Heart right ventricle (tissue), 16 donors: ENCODE data around the gene EFHD2. TPM values are rescaled to one million over a fixed set of nuclear protein-coding genes. Genes with fewer than 3 reads are reported as not detected.

Experiments
- ATAC-seq, 8 donors: fragments of 200-7000 bp; cut with Tn5 transposase; one replicate each; pipeline ENCODE4 v1.9.1; 2020; ENCODE audit warnings: mild to moderate bottlenecking in 8 of 8, moderate library complexity in 8 of 8, moderate number of reproducible peaks in 1 of 8
- DNase-seq, 2 donors: peaks; one replicate each; pipeline ENCODE4 v3.0.0-alpha.2; 2020
- H3K27ac ChIP-seq, 10 donors: fragments of 200-600 bp; sonication (generic) in 2 of 10; one replicate each; pipeline versions ENCODE4 v1.5.0 to v1.8.0; 2020 to 2022; ENCODE audit warnings: mild to moderate bottlenecking in 3 of 10
- H3K27me3 ChIP-seq, 7 donors: fragments of 200-600 bp; one replicate each; pipeline ENCODE4 v1.8.0; 2021 to 2022; ENCODE audit warnings: mild to moderate bottlenecking in 2 of 7
- H3K36me3 ChIP-seq, 9 donors: fragments of 200-600 bp; sonication (generic) in 1 of 9; one replicate each; pipeline versions ENCODE4 v1.5.0 to v1.8.0; 2020 to 2022; ENCODE audit warnings: mild to moderate bottlenecking in 2 of 9
- H3K4me1 ChIP-seq, 9 donors: fragments of 200-600 bp; sonication (generic) in 1 of 9; one replicate each; pipeline versions ENCODE4 v1.5.0 to v1.8.0; 2020 to 2022; ENCODE audit warnings: mild to moderate bottlenecking in 4 of 9
- H3K4me3 ChIP-seq, 10 donors: fragments of 200-600 bp; sonication (generic) in 2 of 10; one replicate each; pipeline versions ENCODE4 v1.5.0 to v1.8.0; 2020 to 2022; ENCODE audit warnings: mild to moderate bottlenecking in 7 of 10, moderate library complexity in 2 of 10
- H3K9me3 ChIP-seq, 11 donors: fragments of 200-600 bp in 10 of 11; sonication (generic) in 2 of 11; one replicate each; pipeline versions ENCODE4 v1.5.0 to v1.8.0; 2013 to 2022; ENCODE audit warnings: mild to moderate bottlenecking in 2 of 11, control low read depth in 1 of 11, moderate library complexity in 1 of 11
- CTCF ChIP-seq, 9 donors: fragments of 200-600 bp; sonication (generic) in 2 of 9; IDR thresholded peaks; one replicate each; pipeline versions ENCODE4 v1.5.0 to v1.8.0; 2021 to 2022; ENCODE audit warnings: antibody characterized with exemption in 9 of 9, mild to moderate bottlenecking in 5 of 9, moderate library complexity in 1 of 9
- WGBS, 2 donors: extraction: QIAGEN DNeasy Blood & Tissue Kit; methylation state at CpG; one replicate each; pipeline ENCODE4 v1.1.7; 2013; ENCODE audit warnings: inconsistent platforms in 1 of 2; 5-methylcytosine and 5-hydroxymethylcytosine counted together
- intact Hi-C, 10 donors: fragments of 100-400 bp; cut with DNase I; formaldehyde crosslinking; loops; one replicate each; pipeline versions ENCODE4 v1.11.1 to v1.14.2; 2022
- polyA plus RNA-seq, 2 donors: library from polyadenylated mRNA; stranded (reverse); fragments of 200-250 nt; gene quantifications; one replicate each; pipeline ENCODE4 v1.2.3, GENCODE V29; 2013
- total RNA-seq, 10 donors: library from RNA; stranded (reverse); fragmentation: NEBNext Ultra II Directional in 3 of 10; extraction: Animal tissue kit (Norgen Biotek cat#: 25700) in 3 of 10; gene quantifications; one replicate each; pipeline versions ENCODE4 v1.2.1 to v1.2.4, GENCODE V29; 2021 to 2023
- donor health status: Arrhythmogenic right ventricular cardiomyopathy.
- donor health status: ischemic (EF 13 %, LVEDD 7.1; RV severe dilation, severe dysfunction).
- donor health status: healthy with polysubstance abuse.
- donor health status: DM: no; HTN: yes; CAD: no.
- donor health status: DM: no; HTN: no; CAD: no.
- donor health status: ischemic (EF 25% LVEDD 6.9; RV normal size, moderate dysfunction).
- donor health status: ischemic (EF 25% LVEDD 5.7; RV mildly dilated, moderate dysfunction).
- donor health status: healthy.
- donor health status: DM: yes; HTN: yes; CAD: no.
- donor health status: Ischemic cardiomyopathy.
- donor health status: ischemic (EF 35%, LVEDD 5.7; RV mildly dilated, moderate dysfunction).
- donor health status: nonischemic (EF 11% LVEDD 7.7; RV severe dilation, severe dysfunction).
- donor health status: DM: yes; HTN: yes; CAD: no.
- donor health status: PGD.
- donor health status: ischemic (EF 29% LVEDD 5.4; RV normal size, mild dysfunction).
- donor health status: nonischemic (EF 23%, LVEDD 6.1; RV moderate dilation, normal function).

Gene EFHD2
- total and polyA plus RNA-seq, 12 donors: 9.4 to 32.1 (median 14.7) TPM

DNA sequence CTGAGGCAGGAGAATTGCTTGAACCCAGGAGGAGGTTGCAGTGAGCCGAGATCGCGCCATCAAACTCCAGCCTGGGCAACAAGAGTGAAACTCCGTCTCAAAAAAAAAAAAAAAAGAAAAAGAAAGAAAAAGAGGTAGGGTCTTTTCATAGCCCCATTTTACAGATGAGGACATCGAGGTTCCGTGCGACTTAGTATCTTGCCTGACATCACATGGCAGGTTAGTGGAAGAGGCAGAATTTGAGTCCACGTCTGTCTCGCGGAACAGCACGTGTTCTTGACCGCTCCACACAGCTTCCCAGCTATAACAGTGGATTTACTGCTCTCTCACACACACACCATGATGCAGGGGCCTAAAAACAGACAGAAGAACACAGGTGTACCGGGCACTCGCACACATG lies 29.6 kb downstream of the EFHD2 start:
- no peaks in the 10 kb centered on the region for H3K36me3 ChIP-seq
- ATAC-seq (no peak), DNase-seq (no peak)
- H3K27ac ChIP-seq: no peak overlapping the region
- 94 to 96% methylated on average over 14 of the region's 14 CpGs for WGBS, 2 donors
- no peaks in the 10 kb centered on the region for H3K9me3 ChIP-seq
- intact Hi-C loops: loop anchor here in 5 of 10 donors (10.0 kb wide), 2 partner anchors 65 to 315 kb away; no protein-coding TSS in a partner anchor
- TF ChIP-seq CTCF (IDR thresholded peaks at IDR 0.05): no peak
- no peak overlapping the region for H3K4me3 ChIP-seq
- peaks cover 0 to 9% (median 0%) of the 10 kb centered on the region in 9 donors for H3K4me1 ChIP-seq
- no peaks in the 10 kb centered on the region for H3K27me3 ChIP-seq

- Histone ChIP-seq H3K27ac (no peak overlapping the region), H3K9me3 (no peaks in the 10 kb centered on the region), H3K36me3 (no peaks in the 10 kb centered on the region), H3K4me1 (peaks cover 0 to 4% (median 0%) of the 10 kb centered on the region in 9 donors), H3K4me3 (no peak overlapping the region), H3K27me3 (no peaks in the 10 kb centered on the region)
- intact Hi-C loops: loop anchor here in 1 of 10 donors (10.0 kb wide), 1 partner anchor 56 kb away; no protein-coding TSS in a partner anchor
- DNase-seq: no peak
- ATAC-seq: no peak
- no peak for TF ChIP-seq CTCF (IDR thresholded peaks at IDR 0.05)
- WGBS, 2 donors: 89 to 91% methylated on average over 13 of the region's 13 CpGs
These were observed 30.7 kb downstream of the EFHD2 start for GRCh38 chr1:15440357-15440756.

DNA sequence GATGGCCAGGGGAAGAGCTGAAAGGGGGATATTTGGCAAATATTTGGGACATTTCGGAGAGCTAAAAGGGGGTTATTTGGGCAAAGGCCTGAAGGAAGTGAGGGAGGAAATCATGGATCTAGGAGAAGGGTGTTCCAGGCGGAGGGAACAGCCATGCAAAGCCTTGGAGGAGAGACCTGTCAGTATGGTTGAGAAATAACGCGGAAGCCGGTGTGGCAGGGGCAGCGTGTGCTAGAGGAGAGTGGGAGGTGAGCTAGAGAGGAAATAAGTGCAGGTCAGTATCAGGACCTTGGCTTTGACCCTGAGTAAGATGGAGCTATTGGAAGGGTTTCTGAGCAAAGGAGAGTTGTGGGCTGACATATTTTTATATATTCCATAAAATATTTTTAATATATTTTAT lies 31.6 kb downstream of the EFHD2 start:
- no peak for DNase-seq
- Histone ChIP-seq H3K4me1 (peaks cover 0 to 4% (median 0%) of the 10 kb centered on the region in 9 donors), H3K27me3 (peaks cover 0 to 7% (median 0%) of the 10 kb centered on the region in 7 donors), H3K27ac (no peak overlapping the region), H3K9me3 (no peaks in the 10 kb centered on the region), H3K4me3 (no peak overlapping the region), H3K36me3 (no peaks in the 10 kb centered on the region)
- no peak for ATAC-seq
- 80 to 81% methylated on average over 6 of the region's 6 CpGs for WGBS, 2 donors
- no peak for TF ChIP-seq CTCF (IDR thresholded peaks at IDR 0.05)
- intact Hi-C loops: loop anchor here in 1 of 10 donors (10.0 kb wide), 1 partner anchor 56 kb away; no protein-coding TSS in a partner anchor

- WGBS, 2 donors: 88 to 91% methylated on average over 8 of the region's 8 CpGs
- Histone ChIP-seq H3K36me3 (no peaks in the 10 kb centered on the region), H3K27me3 (peaks cover 0 to 11% (median under 1%) of the 10 kb centered on the region in 7 donors), H3K9me3 (no peaks in the 10 kb centered on the region), H3K4me3 (no peak overlapping the region), H3K27ac (no peak overlapping the region), H3K4me1 (peaks cover 0 to 4% (median 0%) of the 10 kb centered on the region in 9 donors)
- intact Hi-C loops: loop anchor here in 1 of 10 donors (10.0 kb wide), 1 partner anchor 57 kb away; no protein-coding TSS in a partner anchor
- DNase-seq (no peak), ATAC-seq (no peak)
- no peak for TF ChIP-seq CTCF (IDR thresholded peaks at IDR 0.05)
These were observed 32.4 kb downstream of the EFHD2 start for GRCh38 chr1:15442119-15442518.
